ENCODE measurements around the gene USP30. TPM values are rescaled to one million over a fixed set of nuclear protein-coding genes. Genes with fewer than 3 reads are reported as not detected.
"Not testable (repeated sequence)": the region's sequence is repeated elsewhere in the genome, so short reads cannot be mapped to it uniquely, and the experiment has no call there.

Gene USP30
- total RNA-seq, 2 donors from 2014 or later, result 7.3 to 14.5 TPM

DNA sequence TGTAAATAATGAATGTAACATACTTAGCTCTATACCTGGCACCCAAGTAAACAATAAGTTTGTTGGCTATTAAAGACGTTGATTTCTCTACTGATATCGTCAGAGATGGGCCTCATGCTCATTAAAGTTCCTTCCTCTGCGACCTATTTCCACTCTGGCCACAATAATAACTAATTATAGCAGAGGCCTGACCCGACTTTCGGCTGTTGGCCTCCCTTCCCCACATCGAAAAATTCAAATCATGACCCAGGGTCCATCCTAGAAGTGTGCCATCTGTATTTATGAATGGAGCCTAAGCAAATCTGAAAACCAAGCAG, 321 bp upstream of the USP30 start:
- WGBS, 2 donors, result 12 to 13% methylated on average over 6 of the region's 6 CpGs
- intact Hi-C loops (cut with DNase I), result no loop called here
- ATAC-seq, result no peak
- Histone ChIP-seq H3K36me3 (replicated peaks in 1 of 2; ENCODE audit: insufficient read depth in 1 of 2, low read depth in 2 of 2) (no peaks in the 10 kb centered on the region), H3K27ac (peak overlapping the region in 3 of 4 donors; percentile 74 to 92 (median 83)), H3K27me3 (no peaks in the 10 kb centered on the region), H3K9me3 (no peaks in the 10 kb centered on the region), H3K4me1 (peaks cover 21% of the 10 kb centered on the region), H3K4me3 (peak overlapping the region; percentile 58 to 99)
- TF ChIP-seq POLR2A (IDR thresholded peaks at IDR 0.05) (no peak), CTCF (IDR thresholded peaks at IDR 0.05) (no peak)
- no peak for DNase-seq

- Histone ChIP-seq H3K27me3 (no peaks in the 10 kb centered on the region), H3K27ac (peak overlapping the region; percentile 17 to 92 (median 78)), H3K4me3 (peak overlapping the region; percentile 58 to 99), H3K4me1 (peaks cover 21% of the 10 kb centered on the region), H3K36me3 (replicated peaks in 1 of 2; ENCODE audit: insufficient read depth in 1 of 2, low read depth in 2 of 2) (peaks cover 0 to 1% of the 10 kb centered on the region in 2 donors), H3K9me3 (no peaks in the 10 kb centered on the region)
- ATAC-seq, result no peak
- TF ChIP-seq CTCF (IDR thresholded peaks at IDR 0.05) (no peak), POLR2A (IDR thresholded peaks at IDR 0.05) (peak in 1 of 3 donors; percentile 9)
- no peak for DNase-seq
- intact Hi-C loops (cut with DNase I), result no loop called here
- WGBS, 2 donors, result 5 to 6% methylated on average over 9 of the region's 9 CpGs
Measured at GRCh38 chr12:109053382-109054123, 1.2 kb downstream of the USP30 start.

DNA sequence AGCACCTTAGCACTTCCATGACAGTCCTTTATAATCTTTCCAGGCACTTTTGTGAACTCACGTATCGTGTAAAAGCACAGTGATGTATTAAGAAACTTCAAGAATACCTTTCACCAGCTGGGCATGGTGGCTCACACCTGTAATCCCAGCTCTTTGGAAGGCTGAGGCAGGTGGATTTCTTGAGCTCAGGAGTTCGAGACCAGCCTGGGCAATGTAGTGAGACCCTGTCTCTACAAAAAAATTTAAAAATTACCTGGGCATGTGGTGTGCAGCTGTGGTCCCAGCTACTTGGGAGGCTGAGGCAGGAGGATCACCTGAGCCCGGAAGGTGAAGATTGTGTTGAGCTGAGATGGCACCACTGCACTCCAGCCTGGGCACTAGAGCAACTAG, 1.7 kb downstream of the USP30 start:
- intact Hi-C loops (cut with DNase I); H3K4me3 ChIP-seq; ATAC-seq; DNase-seq; H3K27me3 ChIP-seq; H3K36me3 ChIP-seq (replicated peaks in 1 of 2; ENCODE audit: insufficient read depth in 1 of 2, low read depth in 2 of 2); H3K9me3 ChIP-seq: not testable (repeated sequence)
- peaks cover 21% of the 10 kb centered on the region for H3K4me1 ChIP-seq
- 59 to 70% methylated on average over 4 of the region's 4 CpGs for WGBS, 2 donors
- H3K27ac ChIP-seq, result peak overlapping the region; percentile 17 to 92 (median 78)

DNA sequence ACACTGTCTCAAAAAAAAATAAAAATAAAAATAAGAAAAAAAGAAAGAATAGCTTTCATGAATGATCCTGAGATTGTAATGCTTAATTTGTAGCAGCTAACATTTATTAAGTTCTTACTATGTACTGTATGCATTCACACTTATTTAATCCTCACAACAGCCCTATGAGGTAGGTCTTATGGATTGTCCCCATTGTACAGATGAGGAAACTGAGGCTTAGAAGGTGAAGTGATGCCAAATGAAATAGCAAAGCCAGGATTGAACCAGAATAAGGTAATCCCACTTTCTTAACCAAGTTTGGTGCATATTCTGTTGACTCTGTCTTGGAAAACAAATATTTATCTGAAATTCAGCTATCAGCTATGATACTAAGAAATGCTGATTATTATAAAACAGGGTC, 2.1 kb downstream of the USP30 start:
- TF ChIP-seq CTCF (IDR thresholded peaks at IDR 0.05) (no peak), POLR2A (IDR thresholded peaks at IDR 0.05) (no peak)
- peaks cover 21% of the 10 kb centered on the region for H3K4me1 ChIP-seq
- no peak for ATAC-seq
- intact Hi-C loops (cut with DNase I), result no loop called here
- no peak for DNase-seq
- peak overlapping the region in 1 of 4 donors; percentile 92 for H3K27ac ChIP-seq
- peaks cover 0 to 5% of the 10 kb centered on the region in 2 donors for H3K36me3 ChIP-seq (replicated peaks in 1 of 2; ENCODE audit: insufficient read depth in 1 of 2, low read depth in 2 of 2)
- no peaks in the 10 kb centered on the region for H3K9me3 ChIP-seq
- no peak overlapping the region for H3K4me3 ChIP-seq
- H3K27me3 ChIP-seq, result no peaks in the 10 kb centered on the region

GRCh38 chr12:109056891-109057290, 4.5 kb downstream of the USP30 start:
- TF ChIP-seq POLR2A (IDR thresholded peaks at IDR 0.05), result no peak
- no peak for TF ChIP-seq CTCF (IDR thresholded peaks at IDR 0.05)
- intact Hi-C loops (cut with DNase I), result no loop called here
- Histone ChIP-seq H3K36me3 (replicated peaks in 1 of 2; ENCODE audit: insufficient read depth in 1 of 2, low read depth in 2 of 2) (peaks cover 0 to 5% of the 10 kb centered on the region in 2 donors), H3K9me3 (no peaks in the 10 kb centered on the region), H3K27ac (no peak overlapping the region), H3K4me3 (no peak overlapping the region), H3K4me1 (peaks cover 20% of the 10 kb centered on the region), H3K27me3 (no peaks in the 10 kb centered on the region)
- ATAC-seq (no peak), DNase-seq (no peak)
- WGBS, 2 donors, result 75 to 82% methylated on average over 3 of the region's 3 CpGs

Data from body of pancreas (tissue), 4 donors.